Neural progenitor cell (in vitro differentiated cells): Measurements from ENCODE around the gene AKAP8.
"Not testable (repeated sequence)": the region's sequence is repeated elsewhere in the genome, so short reads cannot be mapped to it uniquely, and the experiment has no call there.

Source experiments
- EZH2 ChIP-seq: fragments of 200-600 bp; sonication (generic); IDR thresholded peaks from 2 replicates; pipeline ENCODE4 v1.6.1; 2017; ENCODE audit warnings: antibody characterized with exemption, mild to moderate bottlenecking, moderate library complexity
- TF ChIP-seq, protein P1 (sequence below): fragments of 200-600 bp; sonication (generic); IDR thresholded peaks from 2 replicates; pipeline ENCODE4 v1.5.1; 2017; ENCODE audit warnings: antibody characterized with exemption, mild to moderate bottlenecking

DNA sequence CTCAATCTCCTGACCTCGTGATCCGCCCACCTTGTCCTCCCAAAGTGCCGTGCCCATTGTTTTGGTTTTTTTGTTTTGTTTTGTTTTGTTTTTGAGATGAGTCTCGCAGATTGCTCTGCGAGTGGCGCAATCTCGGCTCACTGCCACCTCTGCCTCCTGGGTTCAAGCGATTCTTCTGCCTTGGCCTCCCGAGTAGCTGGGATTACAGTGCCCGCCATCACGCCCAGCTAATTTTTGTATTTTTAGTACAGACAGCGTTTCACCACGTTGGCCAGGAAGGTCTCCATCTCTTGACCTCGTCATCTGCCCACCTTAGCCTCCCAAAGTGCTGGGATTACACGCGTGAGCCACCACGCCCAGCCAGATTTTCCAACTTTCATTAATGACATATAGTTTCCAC, 15.7 kb upstream of the AKAP8 start:
- TF ChIP-seq, protein P1, sequence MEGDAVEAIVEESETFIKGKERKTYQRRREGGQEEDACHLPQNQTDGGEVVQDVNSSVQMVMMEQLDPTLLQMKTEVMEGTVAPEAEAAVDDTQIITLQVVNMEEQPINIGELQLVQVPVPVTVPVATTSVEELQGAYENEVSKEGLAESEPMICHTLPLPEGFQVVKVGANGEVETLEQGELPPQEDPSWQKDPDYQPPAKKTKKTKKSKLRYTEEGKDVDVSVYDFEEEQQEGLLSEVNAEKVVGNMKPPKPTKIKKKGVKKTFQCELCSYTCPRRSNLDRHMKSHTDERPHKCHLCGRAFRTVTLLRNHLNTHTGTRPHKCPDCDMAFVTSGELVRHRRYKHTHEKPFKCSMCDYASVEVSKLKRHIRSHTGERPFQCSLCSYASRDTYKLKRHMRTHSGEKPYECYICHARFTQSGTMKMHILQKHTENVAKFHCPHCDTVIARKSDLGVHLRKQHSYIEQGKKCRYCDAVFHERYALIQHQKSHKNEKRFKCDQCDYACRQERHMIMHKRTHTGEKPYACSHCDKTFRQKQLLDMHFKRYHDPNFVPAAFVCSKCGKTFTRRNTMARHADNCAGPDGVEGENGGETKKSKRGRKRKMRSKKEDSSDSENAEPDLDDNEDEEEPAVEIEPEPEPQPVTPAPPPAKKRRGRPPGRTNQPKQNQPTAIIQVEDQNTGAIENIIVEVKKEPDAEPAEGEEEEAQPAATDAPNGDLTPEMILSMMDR: not testable (repeated sequence)
- TF ChIP-seq EZH2: not testable (repeated sequence)
